HFFc6 (cell line): ENCODE data around the gene CTNNA2. TPM values are rescaled to one million over a fixed set of nuclear protein-coding genes. Genes with fewer than 3 reads are reported as not detected.
"Not testable (repeated sequence)": the region's sequence is repeated elsewhere in the genome, so short reads cannot be mapped to it uniquely, and the experiment has no call there.

Experiments
- DNase-seq: peaks from one replicate; pipeline ENCODE4 v3.0.0-alpha.2; 2018
- H3K27ac Mint-ChIP-seq: 2 replicates; pipeline ENCODE4 v1.8.0; 2020; ENCODE audit warnings: mild to moderate bottlenecking, mixed read lengths
- H3K27me3 Mint-ChIP-seq: 2 replicates; pipeline ENCODE4 v1.8.0; 2021; ENCODE audit warnings: mild to moderate bottlenecking, moderate library complexity, mixed read lengths; ENCODE audit not compliant: insufficient read depth
- H3K36me3 Mint-ChIP-seq: 2 replicates; pipeline ENCODE4 v1.8.0; 2021; ENCODE audit warnings: low read depth, mixed read lengths
- H3K4me1 Mint-ChIP-seq: 2 replicates; pipeline ENCODE4 v1.8.0; 2020; ENCODE audit warnings: low read depth, mixed read lengths
- H3K4me3 Mint-ChIP-seq: 2 replicates; pipeline ENCODE4 v1.8.0; 2020; ENCODE audit warnings: mild to moderate bottlenecking, moderate library complexity, mixed read lengths
- H3K9me3 Mint-ChIP-seq: 2 replicates; pipeline ENCODE4 v1.8.0; 2020; ENCODE audit warnings: mild to moderate bottlenecking, mixed read lengths
- CTCF ChIP-seq: fragments of 200-600 bp; sonication (generic); IDR thresholded peaks from 2 replicates; pipeline ENCODE4 v1.5.0; 2021; ENCODE audit warnings: antibody characterized with exemption, mild to moderate bottlenecking
- total RNA-seq, 6 experiments: library from RNA; stranded (reverse); fragmentation: NEBNext Ultra II Directional; extraction: Animal tissue kit (Norgen Biotek cat#: 25700); gene quantifications; 2 replicates in 1 of 6; 3 replicates in 5 of 6; pipeline ENCODE4 v1.2.3, GENCODE V29; 2021

Gene CTNNA2
- total RNA-seq, 6 experiments from 2014 or later: not detected

DNA sequence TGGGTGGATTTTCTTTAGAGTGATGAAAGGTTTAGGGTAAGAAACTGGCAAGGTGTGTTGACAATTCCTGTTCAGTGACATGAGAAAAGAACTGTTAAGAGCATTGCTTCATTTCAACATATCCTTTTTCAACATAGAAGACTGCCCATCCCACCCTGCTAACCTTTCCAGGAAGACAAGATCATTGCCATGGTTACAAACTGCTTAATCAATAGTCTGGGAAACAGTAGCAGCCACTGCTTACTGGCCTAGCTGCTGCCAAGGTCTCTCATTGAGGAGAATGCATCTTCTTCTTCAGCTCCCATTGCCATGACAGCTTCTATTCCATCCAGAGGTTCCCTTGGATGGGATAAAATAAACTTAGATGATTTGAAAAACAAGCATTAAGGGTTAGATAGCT is 579.6 kb downstream of the CTNNA2 start:
- Mint-ChIP-seq H3K9me3 (peaks cover 2% of the 10 kb centered on the region; the same call in 1 of the 2 replicates), H3K27me3 (peaks cover 8% of the 10 kb centered on the region; the same call in 1 of the 2 replicates), H3K4me3 (no peak overlapping the region), H3K4me1 (peaks cover 8% of the 10 kb centered on the region), H3K27ac (no peak overlapping the region), H3K36me3 (no peaks in the 10 kb centered on the region; the same call in 1 of the 2 replicates)
- TF ChIP-seq CTCF: no peak
- DNase-seq: no peak

DNA sequence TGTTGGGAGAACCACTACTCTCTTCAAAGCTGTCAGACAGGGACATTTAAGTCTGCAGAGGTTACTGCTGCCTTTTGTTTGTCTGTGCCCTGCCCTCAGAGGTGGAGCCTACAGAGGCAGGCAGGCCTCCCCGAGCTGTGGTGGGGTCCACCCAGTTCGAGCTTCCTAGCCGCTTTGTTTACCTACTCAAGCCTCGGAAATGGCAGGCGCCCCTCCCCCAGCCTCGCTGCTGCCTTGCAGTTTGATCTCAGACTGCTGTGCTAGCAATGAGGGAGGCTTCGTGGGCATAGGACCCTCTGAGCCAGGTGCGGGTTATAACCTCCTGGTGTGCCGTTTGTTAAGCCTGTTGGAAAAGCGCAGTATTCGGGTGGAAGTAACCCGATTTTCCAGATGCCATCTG is 585.7 kb downstream of the CTNNA2 start:
- not testable (repeated sequence) for H3K9me3 Mint-ChIP-seq, H3K36me3 Mint-ChIP-seq, H3K4me3 Mint-ChIP-seq, H3K27me3 Mint-ChIP-seq, H3K27ac Mint-ChIP-seq, DNase-seq
- H3K4me1 Mint-ChIP-seq: peaks cover 27% of the 10 kb centered on the region

DNA sequence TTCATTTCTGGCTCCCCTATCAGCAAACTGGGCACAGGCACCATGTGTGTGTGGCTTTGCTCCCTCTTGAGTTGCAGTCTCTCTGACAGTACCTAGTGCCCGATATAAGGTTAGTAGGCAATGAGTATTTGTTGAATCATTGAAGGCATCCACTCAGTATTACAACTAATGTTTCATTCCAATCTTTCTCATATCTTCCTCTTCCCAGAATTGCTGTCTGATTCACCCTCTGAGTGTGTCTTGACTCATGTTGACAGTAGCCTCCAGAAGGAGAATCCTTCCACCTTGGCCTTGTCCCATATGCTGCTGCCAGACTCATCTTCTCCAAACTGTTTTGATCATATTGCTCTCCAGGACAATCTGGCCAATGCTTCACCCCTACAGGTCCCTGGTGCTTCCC is 589.2 kb downstream of the CTNNA2 start:
- peaks cover 4% of the 10 kb centered on the region; the same call in 1 of the 2 replicates for H3K36me3 Mint-ChIP-seq
- H3K9me3 Mint-ChIP-seq: peaks cover 5% of the 10 kb centered on the region; the same call in 1 of the 2 replicates
- H3K27me3 Mint-ChIP-seq: no peaks in the 10 kb centered on the region; the same call in none of the 2 replicates
- H3K27ac Mint-ChIP-seq: peak overlapping the region; percentile 71
- peak overlapping the region; percentile 40 for H3K4me3 Mint-ChIP-seq
- peak; percentile 95 for DNase-seq
- no peak for TF ChIP-seq CTCF
- H3K4me1 Mint-ChIP-seq: peaks cover 41% of the 10 kb centered on the region

DNA sequence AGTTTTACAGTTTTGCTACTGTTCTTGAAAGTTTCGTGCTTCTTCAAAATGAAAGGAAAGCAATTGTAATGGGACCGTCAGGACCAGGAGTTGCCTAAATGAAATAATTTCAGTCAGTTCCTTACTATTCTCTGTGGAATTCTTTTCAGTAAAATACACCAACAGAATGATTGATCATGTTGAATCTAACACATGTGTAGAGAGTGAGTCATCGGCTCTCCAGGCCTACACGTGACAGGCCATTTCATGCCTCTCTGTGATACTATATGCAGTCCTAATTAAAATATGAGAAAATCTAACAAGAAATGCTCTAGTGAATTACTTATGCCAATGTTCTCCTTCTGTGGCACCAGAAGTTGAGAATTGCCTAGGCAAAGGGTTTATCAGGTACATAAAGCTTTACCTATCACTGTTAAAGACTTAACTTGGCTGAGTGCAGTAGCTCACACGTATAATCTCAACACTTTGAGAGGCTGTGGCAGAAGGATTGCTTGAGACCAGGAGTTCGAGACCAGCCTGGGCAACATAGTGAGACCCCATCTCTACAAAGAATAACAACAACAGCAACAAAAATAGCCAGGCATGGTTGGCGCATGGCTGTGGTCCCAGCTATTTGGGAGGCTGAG is 592.3 kb downstream of the CTNNA2 start:
- Mint-ChIP-seq H3K27me3 (no peaks in the 10 kb centered on the region; the same call in none of the 2 replicates), H3K27ac (no peak overlapping the region), H3K4me3 (peak overlapping the region; percentile 71), H3K4me1 (peaks cover 41% of the 10 kb centered on the region), H3K9me3 (no peaks in the 10 kb centered on the region), H3K36me3 (no peaks in the 10 kb centered on the region)
- no peak for TF ChIP-seq CTCF
- no peak for DNase-seq

GRCh38 chr2:80111185-80111584 is 598.3 kb downstream of the CTNNA2 start:
- peak; percentile 7 for DNase-seq
- H3K36me3 Mint-ChIP-seq: no peaks in the 10 kb centered on the region
- H3K4me1 Mint-ChIP-seq: no peaks in the 10 kb centered on the region; the same call in 1 of the 2 replicates
- H3K9me3 Mint-ChIP-seq: peaks cover 4% of the 10 kb centered on the region; the same call in 1 of the 2 replicates
- no peaks in the 10 kb centered on the region; the same call in 1 of the 2 replicates for H3K27me3 Mint-ChIP-seq
- TF ChIP-seq CTCF: no peak
- no peak overlapping the region for H3K27ac Mint-ChIP-seq
- H3K4me3 Mint-ChIP-seq: no peak overlapping the region

GRCh38 chr2:80112790-80113189 is 599.9 kb downstream of the CTNNA2 start:
- H3K4me1 Mint-ChIP-seq: peaks cover 8% of the 10 kb centered on the region
- H3K27ac Mint-ChIP-seq: no peak overlapping the region
- H3K9me3 Mint-ChIP-seq: peaks cover 4% of the 10 kb centered on the region; the same call in 1 of the 2 replicates
- DNase-seq: no peak
- TF ChIP-seq CTCF: no peak
- no peaks in the 10 kb centered on the region for H3K36me3 Mint-ChIP-seq
- H3K27me3 Mint-ChIP-seq: peaks cover 1% of the 10 kb centered on the region; the same call in 1 of the 2 replicates
- no peak overlapping the region for H3K4me3 Mint-ChIP-seq
